HG03066 (cell line): ENCODE measurements around the gene PRPSAP1.

Experiments used
- ATAC-seq: cut with Tn5 transposase; IDR thresholded peaks from one replicate; pipeline ENCODE4 v1.9.1; 2021; ENCODE audit warnings: low read depth; ENCODE audit not compliant: unreplicated experiment

PRPSAP1 gene

DNA sequence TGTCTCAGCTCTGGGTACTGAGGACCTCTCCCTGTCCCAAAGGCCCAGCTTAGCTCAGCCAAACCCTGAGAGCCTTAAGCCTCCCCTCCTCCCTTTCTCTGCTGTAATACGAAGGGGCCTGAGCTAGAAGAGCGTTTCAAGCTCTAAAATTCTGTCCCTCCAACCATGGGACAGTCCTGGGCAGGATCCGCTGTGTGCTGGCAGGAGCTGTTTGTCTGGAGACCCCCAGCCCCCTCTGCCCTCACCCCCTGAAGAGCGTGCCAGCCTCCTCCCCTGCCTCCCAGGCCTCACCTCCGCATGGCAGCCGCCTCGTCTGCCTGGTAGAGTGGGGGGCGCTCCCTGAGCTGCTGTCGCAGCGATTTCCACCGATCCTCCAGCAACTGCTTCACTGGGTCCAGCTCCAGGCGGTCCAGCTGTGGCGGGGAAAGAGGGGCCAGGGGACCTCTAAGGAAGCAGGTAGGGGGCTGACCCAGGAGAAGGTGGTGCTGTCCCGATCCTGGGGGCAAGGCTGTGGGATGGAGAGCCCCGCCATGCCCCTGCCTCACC, 73.9 kb downstream of the PRPSAP1 start:
- no peak for ATAC-seq

DNA sequence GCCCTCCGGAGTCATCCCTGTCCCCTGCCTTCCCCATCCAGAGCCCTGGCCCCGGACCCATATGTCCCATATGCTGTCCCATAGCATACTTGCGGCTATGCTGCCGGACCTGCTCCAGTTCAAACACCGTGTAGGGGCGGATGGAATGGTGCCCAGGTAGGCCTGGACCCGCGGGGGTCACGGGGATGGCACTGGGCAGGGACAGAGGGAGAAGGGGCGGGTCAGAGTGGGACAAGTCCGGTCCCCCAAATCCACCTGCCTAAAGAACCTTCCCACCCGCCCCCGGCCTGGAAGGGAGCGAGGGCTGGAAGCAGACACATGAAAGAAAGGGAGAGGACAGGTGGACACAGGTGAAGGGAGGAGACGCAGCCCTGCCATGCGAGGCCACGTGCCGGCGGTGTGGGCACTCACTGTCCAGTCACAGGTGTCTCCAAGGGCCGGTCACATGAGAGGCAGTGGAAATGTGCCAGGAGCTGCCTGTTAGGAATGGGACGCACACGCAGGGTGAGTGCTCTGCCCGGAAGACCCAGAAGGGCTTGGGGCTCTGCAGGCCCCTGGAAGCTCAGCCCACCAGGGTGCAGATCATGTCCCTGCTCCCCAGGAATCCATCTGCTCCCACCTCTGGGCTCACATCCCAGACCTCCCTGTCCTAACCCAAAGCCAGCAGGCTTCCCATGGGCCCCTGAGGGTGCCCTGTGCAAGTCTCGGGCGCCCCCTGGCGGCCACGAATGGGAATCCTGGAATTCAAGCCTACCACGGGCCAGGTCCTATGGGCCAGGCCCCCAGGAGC, 74.6 kb downstream of the PRPSAP1 start:
- no peak for ATAC-seq

DNA sequence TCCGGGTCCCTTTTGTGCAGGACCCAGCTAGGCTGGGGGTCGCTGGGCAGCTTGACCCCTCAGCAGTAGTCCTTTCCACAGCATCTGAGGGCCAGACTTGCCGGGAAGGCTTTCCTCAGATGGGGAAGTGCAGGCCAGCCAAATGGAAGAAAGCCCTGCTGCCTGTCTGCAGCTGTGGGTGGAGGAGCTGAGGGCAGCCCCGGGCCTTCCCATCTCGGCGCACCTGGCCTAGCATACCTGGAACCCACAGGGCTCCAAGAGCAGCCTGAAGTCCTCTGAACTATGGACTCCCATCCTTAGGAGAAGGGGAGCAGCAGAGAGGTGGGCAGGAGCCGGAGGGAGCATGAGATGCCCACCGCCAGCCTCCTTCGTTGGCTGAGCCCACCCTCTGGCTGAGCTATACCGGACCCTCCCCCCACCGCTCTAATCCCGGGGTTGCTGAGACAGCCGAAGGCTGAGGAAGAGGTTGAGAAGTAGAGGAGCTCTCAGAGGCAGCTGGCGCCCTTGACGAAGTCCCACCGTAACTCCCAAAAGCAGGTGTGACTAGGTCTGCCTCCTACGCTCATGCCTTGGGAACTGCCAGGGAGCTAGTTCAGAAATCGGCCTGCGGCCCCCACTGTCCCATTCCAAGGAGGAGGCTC, 75.3 kb downstream of the PRPSAP1 start:
- no peak for ATAC-seq

DNA sequence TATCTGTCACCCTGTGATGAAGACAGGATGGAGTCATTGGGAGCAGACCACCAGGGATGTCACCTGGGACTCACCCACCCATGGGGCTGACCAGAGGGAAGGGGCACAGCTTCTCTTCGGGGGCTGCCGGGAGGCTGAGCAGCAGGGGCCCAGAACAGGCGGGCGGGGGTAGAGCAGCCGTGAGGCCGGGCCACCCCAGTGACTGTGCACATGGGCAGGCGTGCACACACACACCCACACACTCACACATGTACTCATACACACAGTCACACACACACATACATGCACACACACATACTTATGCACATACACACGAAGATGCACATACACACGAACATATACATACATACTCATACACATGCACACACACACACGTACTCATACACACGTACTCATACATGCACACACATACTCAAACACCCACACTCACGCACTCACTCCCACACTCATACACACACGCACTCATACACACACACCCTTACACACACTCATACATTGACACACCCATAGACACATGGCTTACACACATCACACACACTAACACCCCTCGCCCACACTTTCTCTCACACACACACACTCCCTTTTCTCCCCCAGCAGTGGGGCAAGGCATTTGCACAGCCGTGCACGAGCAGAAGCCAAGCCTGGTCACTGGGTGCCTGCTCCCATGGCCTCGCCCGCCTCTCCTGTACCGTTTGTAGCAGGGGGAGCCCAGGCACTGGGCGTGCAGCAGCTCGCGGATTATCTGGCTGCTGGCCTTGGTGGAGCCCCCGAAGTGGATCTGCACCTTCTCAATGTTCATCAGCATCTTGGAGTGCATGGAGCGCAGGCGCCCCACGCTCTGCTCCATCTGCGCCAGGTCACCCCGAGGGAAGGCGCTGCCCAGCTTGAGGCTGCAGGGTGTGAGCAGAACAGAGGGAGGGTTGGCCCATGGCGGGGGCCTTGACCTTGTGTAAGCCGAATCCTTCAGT, 76.1 kb downstream of the PRPSAP1 start:
- no peak for ATAC-seq

GRCh38 chr17:76276461-76277299, 77.0 kb downstream of the PRPSAP1 start:
- no peak for ATAC-seq

GRCh38 chr17:76276069-76276431, 77.7 kb downstream of the PRPSAP1 start:
- ATAC-seq, result no peak

DNA sequence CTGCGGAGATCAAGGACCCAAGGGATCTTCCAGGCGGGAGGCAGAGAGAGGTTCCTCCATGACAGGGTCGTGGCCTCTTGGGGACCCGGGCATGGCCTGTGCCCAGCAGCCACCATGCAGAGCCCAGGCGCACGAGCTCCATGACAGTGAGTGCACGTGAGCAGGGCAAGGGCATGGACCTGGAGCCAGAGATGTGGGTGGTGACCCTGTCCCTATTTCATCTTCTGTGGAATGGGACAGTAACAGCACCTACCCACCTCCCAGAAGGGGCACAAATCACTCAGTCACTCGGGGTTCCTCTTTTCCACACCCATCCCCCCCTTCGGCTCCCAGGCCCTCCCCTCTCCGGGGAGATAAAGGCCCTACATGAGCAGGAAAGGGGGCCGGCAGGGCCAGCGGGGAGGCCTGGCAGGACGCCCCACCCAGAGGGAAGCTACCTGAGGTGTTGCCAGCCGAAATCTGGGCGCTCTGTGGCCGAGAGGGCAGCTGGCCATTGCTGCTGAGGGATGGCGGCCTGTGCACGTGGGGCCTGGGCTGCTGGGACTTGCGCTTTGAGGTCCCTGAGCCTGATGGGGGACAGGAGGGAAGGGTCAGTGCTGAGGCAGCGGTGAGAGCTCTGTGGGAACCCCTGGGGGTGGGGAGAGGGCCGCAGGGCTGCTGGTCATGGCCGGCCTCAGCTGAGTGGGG, 78.2 kb downstream of the PRPSAP1 start:
- no peak for ATAC-seq

GRCh38 chr17:76274112-76274956, 79.4 kb downstream of the PRPSAP1 start:
- ATAC-seq, result no peak

- ATAC-seq, result no peak
These were observed 80.1 kb downstream of the PRPSAP1 start for GRCh38 chr17:76273445-76274111.

GRCh38 chr17:76272541-76273444, 80.9 kb downstream of the PRPSAP1 start:
- ATAC-seq, result peak; percentile 9

DNA sequence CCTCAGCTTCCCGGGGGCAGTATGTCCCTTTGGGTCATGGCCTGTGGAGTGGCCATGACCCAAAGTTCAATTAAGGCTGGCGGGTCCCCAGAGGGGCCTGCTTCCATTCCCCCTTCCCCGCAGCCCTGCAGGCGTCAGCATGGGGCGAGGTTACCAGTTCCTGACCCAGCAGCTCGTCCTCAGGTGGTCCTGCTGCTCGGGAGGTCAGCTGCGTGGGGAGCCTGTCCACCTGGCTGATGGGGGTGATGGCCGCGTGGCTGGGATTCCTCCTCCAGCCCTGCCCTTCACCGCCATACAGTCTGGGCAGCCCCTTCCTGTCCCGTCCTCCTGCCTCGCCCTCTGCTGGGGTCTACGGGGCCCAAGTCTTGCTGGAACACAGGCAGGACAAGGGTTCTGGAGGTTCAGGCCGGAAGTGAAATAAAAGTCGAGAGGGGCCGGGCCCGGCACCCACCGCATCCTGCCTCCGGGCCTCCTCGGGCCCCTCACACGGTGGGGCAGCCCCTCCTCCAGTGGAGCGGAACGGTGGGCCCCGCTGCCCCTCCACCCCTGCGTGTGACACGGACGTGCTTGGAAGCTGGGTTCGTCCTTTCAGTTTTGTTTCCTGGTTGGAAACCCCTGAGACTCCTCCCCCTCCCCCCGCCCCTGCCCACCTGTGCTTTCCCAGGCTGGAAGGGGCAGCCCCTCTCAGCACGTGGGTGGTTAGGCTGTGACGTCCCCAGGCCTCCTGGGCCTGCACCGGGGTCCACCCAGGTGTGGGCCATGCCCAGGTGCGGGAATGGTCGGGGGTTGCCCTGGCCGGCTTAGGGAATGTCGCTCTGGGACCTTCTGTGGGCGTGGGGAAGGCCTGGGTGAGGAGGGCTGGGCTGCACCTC, 81.8 kb downstream of the PRPSAP1 start:
- peak; percentile 57 for ATAC-seq

- peak; percentile 1 for ATAC-seq
These were observed 82.7 kb downstream of the PRPSAP1 start for GRCh38 chr17:76270770-76271668.

GRCh38 chr17:76270127-76270592, 83.6 kb downstream of the PRPSAP1 start:
- no peak for ATAC-seq

DNA sequence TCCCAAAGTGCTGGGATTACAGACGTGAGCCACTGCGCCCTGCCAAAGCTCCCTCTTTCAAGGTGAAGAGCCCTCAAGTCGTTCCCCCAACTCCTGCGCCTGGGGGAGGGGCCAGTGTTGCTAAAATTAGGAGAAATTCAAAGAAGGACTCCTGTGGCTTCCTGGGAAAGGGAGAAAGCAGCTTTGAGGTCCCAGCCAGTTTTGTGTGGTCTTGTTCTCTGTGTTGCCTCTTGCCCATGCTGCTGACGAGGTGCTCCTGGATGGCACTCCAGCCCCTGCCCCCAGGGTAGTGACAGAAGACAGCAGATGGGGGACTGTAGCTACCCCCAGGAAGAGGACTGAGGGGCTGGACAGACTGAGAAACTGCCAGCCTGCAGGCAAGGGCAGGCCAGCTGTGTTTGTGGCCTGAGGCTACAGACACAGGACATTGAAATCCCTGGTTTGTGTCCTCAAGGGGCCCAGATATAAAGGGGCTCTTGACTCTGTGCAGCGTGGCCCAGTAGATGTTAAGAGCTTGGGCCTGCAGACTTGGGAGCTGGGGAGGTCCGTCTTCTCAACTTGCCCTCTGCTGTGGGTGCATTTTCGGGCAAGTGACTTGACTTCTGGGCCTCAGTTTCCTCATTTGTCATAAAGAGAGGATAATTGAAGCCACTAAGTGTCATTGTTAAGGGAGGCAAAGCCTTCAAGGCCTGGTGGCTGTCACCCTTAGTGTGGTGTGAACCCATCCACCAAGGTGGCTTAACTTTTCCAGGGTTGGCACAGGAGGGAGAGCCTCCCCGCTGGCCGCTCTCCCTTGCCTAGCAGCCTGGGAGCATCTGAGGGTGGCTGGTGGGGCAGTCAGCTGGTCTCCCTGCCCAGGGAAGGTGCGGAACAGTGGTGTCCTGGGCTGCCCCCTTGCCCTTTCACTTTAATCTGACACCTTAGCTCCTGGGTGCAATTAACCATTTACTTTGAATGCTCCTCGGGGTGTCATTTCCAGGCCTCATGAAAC, 84.4 kb downstream of the PRPSAP1 start:
- ATAC-seq, result no peak
